NOMO-1 treated with DMSO at 0.1 percent for 48 hours (cell line): ENCODE results near the gene CCNB1IP1.
"Not testable (repeated sequence)": the region's sequence is repeated elsewhere in the genome, so short reads cannot be mapped to it uniquely, and the experiment has no call there.

Experiments
- DNase-seq: peaks from one replicate; lab custom pipeline; 2025; ENCODE audit not compliant: unreplicated experiment; lab: John Stamatoyannopoulos, UW

The CCNB1IP1 gene, protein sequence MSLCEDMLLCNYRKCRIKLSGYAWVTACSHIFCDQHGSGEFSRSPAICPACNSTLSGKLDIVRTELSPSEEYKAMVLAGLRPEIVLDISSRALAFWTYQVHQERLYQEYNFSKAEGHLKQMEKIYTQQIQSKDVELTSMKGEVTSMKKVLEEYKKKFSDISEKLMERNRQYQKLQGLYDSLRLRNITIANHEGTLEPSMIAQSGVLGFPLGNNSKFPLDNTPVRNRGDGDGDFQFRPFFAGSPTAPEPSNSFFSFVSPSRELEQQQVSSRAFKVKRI

DNA sequence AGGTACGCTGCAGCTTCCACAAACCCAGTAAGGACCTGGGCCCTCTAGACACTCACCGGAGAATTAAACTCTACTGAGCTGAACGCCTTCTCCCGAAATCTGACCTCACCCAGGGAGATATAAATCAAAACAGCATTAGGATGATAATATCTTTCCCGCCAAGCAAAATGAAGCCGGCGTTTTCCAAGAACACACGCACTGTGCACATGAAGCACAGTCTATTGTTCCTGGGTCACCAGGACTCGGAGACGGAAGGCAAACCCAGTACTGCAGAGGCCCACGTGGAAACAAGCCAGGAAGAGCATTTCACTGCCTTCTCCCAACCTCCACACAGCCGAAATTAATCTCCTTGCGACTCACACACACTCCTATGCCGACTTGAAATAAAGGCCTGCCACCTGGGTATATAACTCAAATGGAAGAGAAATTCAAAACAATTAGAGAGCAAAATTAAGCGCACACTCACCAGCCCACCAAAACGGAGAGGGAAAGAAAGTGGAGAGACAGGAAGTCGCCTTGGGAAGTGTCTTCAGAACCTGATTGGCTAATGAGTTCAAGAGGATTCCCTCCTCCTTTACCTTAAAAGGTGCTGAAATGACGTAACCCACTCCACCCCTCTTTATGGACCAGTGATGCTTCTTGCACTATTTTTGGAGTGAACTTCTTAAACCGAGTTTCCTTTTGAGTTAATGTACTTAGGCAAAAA is at the start of gene CCNB1IP1:
Gene CCNB1IP1, minus strand, starts transcription at position 492 of the 706 bp plus-strand sequence. CDS start 16,756 bp downstream, outside the sequence.
- DNase-seq = peak; percentile 76

DNA sequence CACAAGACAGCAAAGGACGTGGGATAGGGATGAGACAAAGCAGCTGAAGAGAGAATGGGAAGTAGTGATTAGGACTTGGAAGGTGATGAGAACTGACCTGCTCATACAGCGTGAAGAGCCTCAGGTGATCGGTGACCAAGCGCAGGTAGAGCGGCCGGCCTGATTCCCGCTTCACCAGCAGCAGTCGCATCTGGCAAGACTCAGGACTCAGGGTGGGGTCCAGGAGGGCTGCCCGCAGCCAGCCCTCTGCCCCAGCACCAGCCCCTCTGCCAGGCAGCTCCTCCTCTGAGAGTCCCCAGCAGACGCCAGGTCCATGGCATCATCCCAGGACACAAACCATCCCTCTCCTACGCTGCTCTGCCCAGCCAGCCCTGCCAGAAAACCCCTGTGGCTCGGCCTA is 49.4 kb upstream of the CCNB1IP1 start:
- DNase-seq = no peak

DNA sequence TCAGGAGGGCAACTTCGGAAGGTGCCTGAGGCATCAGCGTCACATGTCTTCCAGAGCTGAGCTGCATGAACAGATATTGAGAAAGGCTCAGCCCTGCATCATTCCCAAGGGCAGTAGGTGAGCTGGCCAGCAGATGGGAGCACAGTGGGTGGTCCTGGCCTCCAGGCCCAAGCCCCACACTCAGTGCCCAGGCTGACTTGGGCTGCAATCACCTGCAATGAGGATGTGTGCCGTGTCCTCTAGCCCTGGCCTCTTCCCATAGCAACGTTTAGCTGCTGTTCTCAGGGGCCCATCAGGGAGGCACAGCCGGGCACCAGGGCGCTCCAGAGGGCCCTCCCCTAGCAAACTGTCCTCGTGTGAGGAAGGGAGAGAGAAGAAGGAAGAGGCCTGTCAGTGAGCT is 48.3 kb upstream of the CCNB1IP1 start:
- no peak for DNase-seq

DNA sequence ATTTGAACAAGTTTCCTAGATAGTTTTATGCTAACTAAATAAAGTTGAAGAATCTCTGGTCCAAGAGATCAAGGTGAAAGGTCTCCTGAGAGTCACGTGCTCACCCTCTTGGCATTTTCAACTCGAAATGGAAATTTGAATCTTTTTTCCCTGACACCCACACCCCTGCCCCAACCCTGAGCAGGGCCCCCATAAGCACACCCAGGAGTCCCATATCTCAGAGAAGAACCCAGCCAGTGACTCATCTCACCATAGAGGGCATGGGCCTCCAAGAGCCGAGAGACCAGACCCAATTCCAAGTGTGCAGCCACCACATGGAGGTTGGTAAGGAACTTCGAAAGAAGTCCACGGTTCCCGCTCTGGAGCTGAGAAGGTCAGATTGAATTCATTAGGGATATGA is 47.6 kb upstream of the CCNB1IP1 start:
- DNase-seq = no peak

DNA sequence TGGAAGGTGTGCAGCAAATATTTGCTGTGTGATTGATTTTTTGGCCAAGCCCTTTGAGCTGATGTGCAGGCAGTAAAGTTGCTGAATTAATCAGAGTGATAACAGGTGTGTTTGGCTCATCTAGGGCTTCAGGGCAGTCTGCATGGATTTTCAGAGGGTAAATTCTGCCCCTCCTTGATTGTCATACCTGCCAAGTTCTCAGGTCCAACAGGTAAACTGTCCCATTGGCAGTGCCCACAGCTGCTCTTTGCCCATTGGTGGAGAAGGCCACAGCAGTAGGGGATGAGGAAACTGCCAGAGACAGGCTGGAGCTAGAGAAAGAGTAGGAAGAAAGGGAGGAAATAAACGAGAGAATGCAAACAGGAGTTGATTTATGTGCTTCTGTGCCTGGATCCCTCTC is 46.7 kb upstream of the CCNB1IP1 start:
- DNase-seq = no peak

DNA sequence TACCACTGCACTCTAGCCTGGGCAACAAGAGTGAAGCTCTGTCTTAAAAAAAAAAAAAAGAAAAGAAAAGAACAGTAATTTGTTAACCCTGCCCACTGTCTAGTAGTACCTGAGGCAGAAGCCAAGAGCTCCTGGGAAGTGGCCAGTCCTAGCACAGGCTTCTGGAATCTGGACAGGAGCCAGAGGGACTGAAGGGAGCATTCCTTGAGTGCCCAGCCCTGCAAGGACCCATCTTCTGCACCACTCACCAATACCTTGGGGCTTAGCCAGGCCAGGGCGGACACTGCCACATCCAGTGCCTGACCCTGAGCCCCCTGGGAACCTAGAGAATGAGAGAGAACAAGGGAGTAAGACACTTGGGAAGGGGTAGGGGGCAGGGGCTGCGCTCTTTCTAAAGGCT is 44.1 kb upstream of the CCNB1IP1 start:
- DNase-seq = no peak

DNA sequence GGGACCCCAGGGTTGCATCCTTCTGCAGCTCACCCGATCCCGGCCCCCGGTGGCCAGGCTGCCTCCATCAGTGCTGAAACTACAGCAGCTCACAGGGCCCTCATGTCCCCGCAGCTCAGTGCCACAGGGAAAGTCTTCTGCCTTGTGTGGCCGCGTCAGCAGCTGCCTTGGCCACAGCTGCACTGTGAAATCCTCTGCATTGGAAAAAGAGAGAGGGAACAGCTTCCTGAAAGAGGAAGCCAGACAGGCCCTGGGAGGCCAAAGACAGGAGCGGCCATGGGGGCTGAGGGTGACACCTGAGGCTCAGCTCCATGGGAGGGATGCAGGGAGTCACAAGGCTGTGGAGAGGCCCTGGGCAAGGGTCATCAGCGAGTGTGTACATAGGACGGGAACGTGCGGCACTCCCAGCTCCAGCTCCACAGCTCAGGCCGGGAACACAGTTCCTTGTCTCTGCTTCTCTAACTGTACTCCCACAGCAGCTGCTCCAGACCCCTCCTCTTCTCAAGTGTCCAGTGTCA is 43.1 kb upstream of the CCNB1IP1 start:
- no peak for DNase-seq

DNA sequence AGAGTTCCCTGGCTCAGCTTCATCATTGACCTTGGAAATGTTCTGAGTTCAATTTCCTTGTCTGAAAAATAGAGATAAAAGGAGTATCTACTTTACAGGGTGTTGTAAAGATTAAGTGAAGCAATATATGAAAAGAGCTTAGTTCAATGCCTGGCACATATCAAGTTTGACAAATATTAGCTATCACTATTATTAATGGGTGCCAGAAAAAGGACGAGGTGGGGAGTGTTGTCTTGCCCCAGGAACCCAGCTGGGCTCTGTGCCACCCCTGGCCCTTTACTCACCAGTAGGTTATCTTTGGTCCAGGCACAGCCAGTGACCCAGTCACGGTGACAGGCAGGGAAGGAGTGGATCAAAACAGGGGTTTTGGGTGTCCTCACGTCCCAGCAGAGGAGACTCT is 42.4 kb upstream of the CCNB1IP1 start:
- DNase-seq = no peak

DNA sequence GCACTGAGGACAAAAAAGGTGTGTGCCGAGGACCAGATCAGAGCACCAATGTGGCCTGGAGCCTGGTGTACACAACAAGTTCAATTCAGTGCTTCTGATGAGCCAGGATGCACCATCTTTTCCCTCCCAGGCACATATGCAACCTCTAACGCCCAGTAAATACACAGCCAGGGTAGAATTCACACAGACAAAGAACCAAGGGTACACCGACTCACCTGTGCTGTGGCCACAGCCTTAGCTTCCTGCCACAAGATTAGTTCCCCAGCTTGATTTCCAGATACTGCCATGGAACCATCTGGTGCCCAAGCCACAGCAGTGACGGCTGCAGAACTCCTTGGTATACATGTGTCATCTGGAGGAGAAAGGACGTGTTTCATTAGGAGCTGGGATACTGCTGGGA is 39.7 kb upstream of the CCNB1IP1 start:
- no peak for DNase-seq

DNA sequence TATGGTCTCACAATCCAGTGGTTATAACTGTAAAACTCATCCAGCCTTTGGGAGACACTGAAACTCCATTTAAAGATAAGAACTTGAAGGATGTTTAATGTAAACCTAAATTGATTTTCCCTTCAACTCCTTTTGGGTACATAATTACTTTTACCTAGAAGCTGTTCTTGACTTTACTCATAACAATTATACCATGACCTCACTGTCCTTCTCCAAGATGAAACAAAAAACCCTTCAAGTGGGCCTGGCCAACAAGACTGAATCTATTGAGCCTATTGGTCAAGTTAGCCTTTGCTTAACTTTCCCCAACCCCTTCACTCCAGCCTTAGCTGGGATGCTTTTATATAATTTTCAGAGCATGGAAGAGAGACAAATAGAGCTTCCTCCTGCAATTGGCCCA is 32.8 kb upstream of the CCNB1IP1 start:
- DNase-seq = no peak

DNA sequence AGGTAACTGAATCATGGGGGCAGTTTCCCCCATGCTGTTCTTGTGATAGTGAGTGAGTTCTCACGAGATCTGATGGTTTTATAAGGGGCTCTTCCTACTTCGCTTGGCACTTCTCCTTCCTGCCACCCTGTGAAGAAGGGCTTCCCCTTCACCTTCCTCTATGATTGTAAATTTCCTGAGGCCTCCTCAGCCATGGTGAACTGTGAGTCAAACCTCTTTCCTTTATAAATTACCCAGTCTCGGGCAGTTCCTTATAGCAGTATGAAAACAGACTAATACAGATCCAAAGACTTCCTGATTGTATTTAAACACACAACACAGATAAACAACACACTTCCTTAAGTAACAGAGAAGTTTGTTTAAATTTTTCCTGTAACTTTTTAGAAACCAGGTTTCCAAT is 25.4 kb upstream of the CCNB1IP1 start:
- not testable (repeated sequence) for DNase-seq

DNA sequence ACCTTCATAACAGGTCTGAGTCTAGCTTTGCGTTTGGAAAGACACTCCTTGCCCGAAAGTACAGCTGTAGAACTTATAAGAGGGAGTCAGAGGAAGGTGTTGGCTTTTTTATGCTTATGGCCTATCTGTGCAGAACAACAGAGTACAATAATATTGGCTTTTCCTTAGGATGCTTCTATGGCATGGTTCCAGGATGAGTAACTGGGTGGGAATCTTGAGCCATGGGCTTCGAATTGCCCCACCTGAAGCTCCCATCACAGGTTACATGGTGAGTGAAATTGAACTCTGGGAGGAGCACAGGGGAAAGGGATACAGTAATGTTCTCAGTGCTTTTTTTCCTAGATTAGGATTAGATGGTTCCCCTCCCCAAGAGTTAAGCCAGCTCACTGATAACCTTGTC is 23.3 kb upstream of the CCNB1IP1 start:
- DNase-seq = no peak

DNA sequence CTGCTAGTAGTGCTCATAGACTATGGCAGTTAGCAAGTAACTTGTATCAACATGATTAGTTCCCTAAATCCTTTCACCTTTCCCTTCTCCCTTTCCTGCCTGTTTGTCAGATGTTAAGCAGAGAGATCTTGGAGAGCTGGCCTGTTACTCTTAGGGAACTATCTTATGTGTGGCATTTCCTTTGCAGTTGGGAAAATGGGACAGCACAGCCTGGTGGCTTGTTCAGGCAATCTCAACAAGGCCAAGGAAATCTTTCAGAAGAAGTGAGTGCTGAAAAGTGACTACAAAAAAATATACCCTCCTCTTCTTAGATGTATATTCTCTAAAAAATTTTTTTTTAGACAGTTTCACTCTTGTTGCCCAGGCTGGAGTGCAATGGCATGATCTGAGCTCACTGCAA is 17.8 kb upstream of the CCNB1IP1 start:
- no peak for DNase-seq

DNA sequence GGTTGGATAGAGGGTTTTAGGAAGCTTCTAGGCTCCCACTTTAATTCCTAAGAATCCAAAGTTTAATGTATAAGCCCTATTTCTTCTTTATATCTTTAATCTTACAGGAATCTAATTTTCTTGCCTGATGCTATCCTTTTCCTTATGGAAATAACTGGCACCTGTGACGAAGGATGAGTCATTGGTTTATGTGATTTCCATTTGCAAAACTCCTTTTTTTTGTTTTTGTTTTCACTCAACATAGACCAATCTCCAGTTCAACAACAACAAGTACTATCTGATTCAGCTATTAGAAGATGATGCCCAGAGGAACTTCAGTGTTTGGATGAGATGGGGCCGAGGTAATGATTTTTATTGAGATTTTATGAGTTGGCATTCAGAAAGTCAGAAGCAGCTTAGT is 17.2 kb upstream of the CCNB1IP1 start:
- DNase-seq = no peak

DNA sequence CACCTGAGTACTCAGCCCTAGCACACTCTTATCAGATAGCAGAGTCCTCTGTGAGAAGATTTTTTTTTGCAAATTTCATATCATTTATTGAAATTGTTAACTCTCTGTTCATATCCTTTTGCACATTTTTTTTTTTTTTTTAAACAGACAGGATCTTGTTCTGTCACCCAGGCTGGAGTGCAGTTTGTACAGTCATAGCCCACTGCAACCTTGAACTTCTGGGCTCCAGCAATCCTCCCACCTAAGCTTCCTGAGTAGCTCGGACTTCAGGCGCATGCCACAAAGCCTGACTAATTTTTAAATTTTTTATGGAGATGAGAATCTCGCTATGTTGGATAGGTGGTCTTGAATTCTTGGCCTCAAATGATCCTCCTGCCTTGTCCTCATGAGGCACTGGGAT is 14.7 kb upstream of the CCNB1IP1 start:
- no peak for DNase-seq

DNA sequence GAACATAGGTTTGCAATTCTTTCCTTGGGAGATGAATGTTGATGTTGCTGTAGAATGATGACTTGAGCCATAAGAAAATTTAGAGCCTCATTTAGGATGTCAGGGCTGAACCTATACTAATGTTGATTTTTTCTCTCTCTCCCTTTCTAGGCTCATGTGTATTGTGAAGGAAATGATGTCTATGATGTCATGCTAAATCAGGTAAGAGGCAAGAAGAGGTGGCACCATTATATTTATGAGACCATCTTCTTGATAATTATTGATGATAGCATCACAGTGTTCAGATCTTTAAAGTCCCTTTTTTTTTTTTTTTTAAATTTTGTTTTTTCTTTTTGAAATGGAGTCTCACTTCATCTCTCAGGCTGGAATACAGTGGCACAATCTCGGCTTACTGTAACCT is 13.6 kb upstream of the CCNB1IP1 start:
- no peak for DNase-seq

DNA sequence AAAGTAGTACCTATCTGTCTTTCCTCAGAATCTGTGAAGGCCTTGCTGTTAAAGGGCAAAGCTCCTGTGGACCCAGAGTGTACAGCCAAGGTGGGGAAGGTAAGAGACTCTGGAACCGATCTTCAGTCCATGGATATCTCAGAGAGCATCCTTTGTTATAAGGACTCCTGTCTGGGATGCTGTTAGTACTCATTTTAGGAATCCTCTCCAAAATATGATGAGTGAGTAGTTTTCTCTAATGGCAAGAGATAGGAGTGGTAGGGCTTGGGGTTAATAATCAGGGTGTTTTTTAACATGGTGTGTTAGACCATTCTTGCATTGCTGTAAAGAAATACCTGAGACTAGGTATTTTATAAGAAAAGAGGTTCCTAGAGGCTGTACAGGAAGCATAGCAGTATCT is 12.3 kb upstream of the CCNB1IP1 start:
- DNase-seq = no peak

DNA sequence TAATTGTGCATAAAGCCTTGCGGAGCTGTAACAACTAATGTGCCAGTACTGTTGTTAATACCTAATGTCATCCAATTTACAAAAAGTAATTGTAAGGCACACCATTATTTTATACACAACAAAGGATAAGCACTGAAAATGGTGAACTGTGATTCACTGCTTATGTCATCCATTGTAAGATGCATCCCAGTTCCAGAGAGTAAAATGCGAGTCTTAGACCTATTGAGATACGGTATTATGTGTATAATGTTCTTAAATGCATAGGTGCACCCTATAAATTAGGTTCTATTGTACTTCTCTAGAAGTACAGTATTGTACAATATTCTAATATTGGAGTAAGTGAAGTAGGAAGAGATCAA is 10.8 kb upstream of the CCNB1IP1 start:
- DNase-seq = no peak

DNA sequence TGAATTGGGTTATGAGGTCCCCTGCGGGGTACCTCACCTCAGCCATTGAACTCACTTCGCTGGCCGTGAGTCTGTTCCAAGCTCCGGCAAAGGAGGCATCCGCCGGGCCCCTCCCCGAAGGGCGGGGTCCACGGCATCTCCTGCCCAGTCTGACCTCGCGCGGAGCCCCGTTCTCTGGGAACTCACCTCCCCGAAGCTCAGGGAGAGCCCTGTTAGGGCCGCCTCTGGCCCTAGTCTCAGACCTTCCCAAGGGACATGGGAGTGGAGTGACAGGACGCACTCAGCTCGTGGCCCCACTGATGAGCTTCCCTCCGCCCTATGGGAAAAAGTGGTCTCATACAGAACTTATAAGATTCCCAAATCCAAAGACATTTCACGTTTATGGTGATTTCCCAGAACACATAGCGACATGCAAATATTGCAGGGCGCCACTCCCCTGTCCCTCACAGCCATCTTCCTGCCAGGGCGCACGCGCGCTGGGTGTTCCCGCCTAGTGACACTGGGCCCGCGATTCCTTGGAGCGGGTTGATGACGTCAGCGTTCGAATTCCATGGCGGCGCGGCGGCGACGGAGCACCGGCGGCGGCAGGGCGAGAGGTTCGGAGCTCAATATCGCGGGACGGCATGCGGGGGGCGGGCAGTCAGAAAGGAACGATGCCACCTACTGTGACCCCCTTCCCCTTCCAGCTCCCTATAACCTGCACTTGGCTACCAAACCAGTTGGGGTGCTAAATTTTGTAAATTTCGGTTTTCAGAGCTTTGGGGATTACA is 10.2 kb upstream of the CCNB1IP1 start, which contains the start of gene PARP2:
Gene PARP2, plus strand, starts transcription at position 544 of the 770 bp plus-strand sequence. Its CDS starts 7 bp downstream, at position 551.
- DNase-seq = peak; percentile 99

DNA sequence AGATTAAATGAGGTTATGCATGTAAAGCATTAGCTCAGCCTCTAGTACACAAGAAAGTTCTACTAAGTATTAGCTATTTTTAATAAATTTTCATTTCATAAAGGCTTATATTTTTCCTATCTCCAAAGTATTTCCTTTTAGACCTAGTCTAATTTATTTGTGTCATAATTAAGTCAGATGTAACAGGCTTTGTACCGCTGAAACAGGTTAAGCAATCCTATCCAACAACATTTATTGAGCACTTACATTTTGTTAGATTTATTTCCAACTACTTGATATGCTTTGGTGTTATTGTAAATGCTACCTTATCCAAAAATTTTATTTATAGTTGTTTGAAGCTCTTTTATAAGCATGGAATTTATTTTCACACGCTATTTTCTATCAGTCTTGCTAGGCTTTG is 8.6 kb upstream of the CCNB1IP1 start:
- DNase-seq = no peak

DNA sequence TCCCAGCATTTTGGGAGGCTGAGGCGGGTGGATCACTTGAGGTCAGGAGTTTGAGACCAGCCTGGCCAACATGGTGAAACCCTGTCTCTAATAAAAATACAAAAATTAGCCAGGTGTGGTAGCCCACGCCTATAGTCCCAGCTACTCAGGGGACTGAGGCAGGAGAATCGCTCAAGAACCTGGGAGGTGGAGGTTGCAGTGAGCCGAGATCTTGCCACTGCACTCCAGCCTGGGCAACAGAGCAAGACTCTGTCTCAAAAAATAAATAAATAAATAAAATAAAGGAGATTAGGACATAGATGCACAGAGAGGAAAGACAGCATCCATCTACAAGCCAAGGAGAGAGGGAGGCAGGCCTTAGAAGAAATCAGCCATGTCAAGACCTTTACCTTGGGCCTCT is 8.0 kb upstream of the CCNB1IP1 start:
- not testable (repeated sequence) for DNase-seq

DNA sequence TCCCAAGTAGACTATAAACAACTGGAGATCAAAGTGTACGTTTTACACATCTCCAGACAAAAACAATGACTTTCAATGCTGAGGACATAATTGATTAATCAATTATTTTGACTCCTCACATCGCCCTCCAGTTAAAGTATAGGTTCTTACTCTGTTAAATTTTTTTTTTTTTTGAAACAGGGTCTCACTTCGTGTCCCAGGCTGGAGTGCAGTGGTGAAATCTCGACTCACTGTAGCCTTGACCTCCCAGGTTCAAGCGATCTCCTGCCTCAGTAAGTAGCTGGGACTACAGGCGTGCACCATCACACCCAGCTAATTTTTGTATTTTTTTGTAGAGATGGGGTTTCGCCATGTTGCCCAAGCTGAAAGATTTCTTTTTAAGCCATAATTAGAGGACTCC is 938 bp upstream of the CCNB1IP1 start:
- no peak for DNase-seq
